Activated CD8-positive, alpha-beta memory T cell treated with anti-CD3 and anti-CD28 coated beads for 24 hours (primary cell): Measurements from ENCODE around the gene PIWIL4.
"Not testable (repeated sequence)": the region's sequence is repeated elsewhere in the genome, so short reads cannot be mapped to it uniquely, and the experiment has no call there.

Experiments
- DNase-seq: peaks from one replicate; pipeline ENCODE4 v3.0.0-alpha.2; 2020

PIWIL4 gene

GRCh38 chr11:94550513-94550912, 16.7 kb upstream of the PIWIL4 start:
- no peak for DNase-seq

DNA sequence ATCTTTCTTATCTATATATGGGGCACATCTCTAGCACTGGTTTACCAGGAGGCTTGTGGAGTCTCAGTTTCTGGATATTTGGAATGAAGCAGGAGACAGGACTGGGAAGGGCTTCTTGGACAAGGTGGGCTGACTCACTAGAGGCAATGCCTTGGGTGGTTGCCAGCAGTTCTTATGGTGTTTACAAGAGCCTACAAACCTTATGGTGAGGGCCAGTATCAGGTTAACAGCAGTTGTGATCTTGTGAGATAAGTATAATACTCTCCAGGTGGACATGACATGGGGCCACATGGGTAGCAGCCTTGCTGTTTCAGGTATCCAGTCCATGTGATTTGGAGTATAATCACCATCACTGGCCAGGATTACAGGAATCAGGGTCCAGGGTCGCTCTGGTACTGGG, 13.2 kb upstream of the PIWIL4 start:
- no peak for DNase-seq

- DNase-seq, result not testable (repeated sequence)
Measured at GRCh38 chr11:94555752-94556329, 11.3 kb upstream of the PIWIL4 start.

DNA sequence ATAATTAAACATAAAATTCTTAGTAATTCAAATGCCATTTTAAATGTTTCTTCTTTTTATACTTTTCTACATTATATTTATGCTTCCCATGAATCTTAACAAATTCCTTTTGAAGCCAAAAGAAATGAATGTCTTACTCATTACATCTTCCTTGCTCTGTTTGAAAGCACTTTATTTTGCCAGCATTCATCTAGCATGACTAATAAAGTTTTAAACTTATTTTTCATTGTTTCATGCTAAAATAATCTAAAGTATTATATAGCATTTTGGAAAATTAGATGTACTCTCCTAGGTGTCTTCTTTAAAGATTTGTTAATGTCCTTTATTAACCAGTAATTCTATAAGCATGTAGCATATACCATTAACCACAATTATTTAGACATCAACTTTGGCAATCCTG, 9.7 kb upstream of the PIWIL4 start:
- DNase-seq, result no peak

DNA sequence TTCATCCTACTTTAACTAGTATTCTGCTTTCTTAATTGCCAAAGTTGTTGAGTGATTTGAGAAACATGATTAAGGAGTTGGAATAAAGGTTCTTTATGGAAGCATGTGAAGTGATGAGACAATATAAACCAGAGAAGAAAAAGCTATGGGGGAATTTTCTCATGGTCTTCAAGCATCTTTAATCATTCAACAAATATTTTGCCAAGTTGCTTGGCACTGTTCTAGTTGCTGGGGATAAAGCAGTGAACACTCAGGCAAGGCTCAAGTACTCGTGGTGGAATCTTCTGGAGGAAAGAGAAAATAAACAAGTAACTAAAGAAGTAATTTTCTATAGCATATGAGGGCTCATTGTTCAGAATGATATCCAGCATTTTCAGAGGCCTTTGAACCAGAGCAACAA, 9.2 kb upstream of the PIWIL4 start:
- DNase-seq, result no peak

DNA sequence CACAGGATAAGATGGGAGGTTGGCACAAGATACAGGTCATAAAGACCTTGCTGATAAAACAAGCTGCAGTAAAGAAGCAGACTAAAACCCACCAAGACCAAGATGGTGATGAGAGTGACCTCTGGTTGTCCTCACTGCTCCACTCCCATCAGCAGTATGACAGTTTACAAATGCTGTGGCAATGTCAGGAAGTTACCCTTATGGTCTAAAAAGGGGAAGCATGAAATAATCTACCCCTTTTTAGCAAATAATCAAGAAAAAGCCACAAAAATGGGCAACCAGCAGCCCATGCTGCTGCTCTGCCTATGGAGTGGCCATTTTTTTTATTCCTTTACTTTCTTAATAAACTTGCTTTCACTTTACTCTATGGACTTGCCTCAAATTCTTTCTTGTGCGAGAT, 8.7 kb upstream of the PIWIL4 start:
- DNase-seq, result no peak

GRCh38 chr11:94558932-94559331, 8.2 kb upstream of the PIWIL4 start:
- no peak for DNase-seq

DNA sequence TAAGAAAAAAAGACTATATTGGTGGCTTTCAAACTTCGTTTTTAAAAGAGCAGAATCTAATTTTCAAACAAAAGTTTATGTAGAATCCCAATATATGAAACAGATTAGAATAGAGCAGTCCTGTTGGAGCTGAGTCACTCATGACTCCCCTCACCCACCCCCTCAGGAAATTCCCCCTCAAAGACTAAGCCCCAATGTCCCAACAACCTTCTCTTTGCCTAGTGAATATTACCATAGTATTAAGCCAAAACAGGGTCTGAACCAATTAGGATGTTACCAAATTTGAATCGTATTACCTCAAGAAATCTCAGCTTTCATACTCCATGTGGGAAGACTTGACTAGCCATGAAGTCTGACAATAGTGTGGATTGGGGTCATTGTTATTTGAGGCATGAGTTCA, 7.8 kb upstream of the PIWIL4 start:
- DNase-seq, result no peak

DNA sequence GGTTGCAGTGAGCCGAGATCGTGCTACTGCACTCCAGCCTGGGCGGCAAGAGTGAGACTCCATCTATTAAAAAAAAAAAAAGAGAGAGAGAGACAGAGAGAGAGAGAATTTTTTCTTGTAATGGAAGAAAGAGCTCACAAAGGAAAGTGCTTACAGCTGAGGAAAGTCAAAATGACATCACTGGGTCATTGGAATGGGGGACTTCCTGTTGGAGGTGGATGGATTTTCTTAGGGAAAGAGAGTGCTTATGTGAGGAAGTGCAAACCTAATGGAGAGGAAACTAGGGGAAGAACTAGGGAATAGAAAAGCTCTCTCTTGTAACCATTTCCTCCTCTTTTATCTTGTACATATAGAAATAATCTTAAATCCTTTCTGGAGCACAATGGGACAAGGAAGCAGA, 6.3 kb upstream of the PIWIL4 start:
- DNase-seq, result no peak

- DNase-seq, result no peak
Measured at GRCh38 chr11:94563176-94563847, 3.9 kb upstream of the PIWIL4 start.

- DNase-seq, result no peak
Measured at GRCh38 chr11:94563848-94564467, 3.2 kb upstream of the PIWIL4 start.

DNA sequence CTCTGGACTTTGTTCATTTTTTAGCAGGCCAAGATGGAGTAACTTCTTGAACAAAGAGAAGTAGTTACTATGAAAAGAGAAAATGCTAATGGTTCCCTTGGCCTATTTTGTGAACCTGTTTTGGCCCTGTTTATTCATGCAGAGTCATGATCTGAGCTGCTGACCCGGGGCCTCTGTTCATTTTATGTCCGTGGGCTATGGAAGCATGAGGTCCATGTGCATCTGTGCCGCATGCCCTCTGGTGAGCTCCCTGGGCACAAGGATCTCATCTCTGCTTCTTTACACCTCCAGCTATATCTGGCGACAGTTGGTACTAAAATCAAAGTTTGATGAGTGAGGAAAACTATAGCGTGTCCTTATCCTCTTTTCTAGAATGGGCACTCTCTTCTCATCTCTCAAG, 1.0 kb downstream of the PIWIL4 start:
- DNase-seq, result no peak

DNA sequence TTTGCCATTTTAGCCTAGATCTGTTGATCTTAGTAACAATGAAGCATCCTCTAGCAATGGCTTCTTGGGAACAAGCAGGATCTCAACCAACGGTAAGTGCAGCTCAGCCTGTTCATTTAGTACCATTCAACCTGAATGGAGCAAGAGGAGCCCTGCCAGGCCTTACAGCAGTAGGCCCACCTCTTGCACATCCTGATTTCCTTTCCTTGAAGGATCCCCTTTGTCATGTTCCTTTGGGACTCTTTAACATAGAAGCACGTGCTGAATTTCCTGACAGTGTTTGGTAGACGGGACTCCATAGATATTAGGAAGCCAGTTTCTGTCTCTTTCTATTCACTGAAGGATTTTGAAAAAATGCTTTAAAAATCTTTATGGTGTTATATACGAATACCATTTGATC, 1.5 kb downstream of the PIWIL4 start:
- no peak for DNase-seq

- DNase-seq, result not testable (repeated sequence)
Measured at GRCh38 chr11:94572975-94573374, 5.8 kb downstream of the PIWIL4 start.

DNA sequence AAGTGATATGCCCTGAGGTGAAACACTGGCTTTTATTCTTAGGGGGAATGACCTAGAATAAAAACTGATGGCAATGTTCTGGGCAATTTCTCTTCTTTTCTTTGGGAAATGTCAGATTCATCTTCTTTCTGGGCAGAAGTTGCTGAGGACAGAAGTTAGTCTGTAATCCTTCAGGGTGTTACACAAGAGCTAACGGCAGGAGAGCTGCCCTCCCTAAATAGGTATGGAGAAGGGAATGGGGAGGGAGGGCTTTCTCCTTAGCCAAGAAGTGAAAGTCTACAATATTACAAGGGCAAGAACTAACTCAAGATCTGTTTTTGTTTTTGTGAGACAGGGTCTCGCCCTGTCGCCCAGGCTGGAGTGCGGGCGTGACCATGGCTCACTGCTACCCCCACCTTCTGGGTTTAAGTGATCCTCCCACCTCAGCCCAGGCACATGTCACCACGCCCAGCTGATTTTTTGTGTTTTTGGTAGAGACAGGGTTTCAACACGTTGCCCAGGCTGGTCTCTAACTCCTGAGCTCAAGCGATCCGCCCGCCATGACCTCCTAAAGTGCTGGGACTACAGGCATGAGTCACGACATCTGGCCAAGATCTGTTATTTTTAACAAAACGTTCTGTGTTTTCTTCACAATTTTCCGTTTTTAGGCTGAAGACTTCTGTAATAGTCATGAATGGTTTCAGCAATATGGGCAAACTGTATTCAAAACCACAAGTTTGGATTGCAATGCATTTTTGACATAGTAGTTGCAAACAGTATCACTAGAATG, 7.2 kb downstream of the PIWIL4 start:
- DNase-seq, result no peak

DNA sequence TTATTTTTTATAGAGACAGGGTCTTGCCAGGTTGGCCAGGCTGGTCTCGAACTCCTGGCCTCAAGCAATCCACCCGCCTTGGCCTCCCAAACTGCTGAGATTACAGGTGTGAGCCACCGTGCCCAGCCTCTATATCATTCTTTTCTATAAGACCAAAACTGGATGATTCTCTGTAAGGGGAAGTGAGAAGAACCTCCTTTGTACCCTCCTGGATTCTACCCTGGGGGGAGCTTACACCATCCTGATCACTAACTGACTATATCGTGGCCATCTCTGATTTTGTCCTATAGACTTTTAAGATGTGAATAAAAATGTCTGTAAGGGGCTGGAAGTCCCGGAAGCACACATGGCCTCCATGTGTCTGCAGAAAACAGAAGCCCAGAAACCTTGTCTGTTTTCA, 9.1 kb downstream of the PIWIL4 start:
- DNase-seq, result no peak

- DNase-seq, result no peak
Measured at GRCh38 chr11:94577841-94578240, 10.7 kb downstream of the PIWIL4 start.

DNA sequence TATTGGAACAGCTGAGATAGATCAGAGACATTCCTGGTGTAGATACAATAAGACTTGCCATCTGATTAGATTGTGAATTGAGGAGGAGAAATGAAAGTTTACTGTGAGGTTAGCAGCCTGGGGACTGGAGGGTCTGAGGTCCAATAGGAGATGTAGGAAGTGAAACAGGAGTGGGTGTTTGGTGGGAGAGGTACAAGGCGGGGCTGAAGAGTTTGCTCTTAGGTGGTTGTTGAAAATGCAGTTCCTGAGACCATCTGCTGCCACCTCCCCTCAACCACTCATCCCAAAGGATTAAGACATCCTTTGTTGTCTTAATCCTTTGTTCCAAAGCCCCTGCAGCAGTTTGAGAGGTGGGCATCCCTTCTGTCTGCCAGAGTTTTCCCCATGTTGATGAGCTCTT, 14.8 kb downstream of the PIWIL4 start:
- no peak for DNase-seq

- DNase-seq, result no peak
Measured at GRCh38 chr11:94583213-94583865, 16.2 kb downstream of the PIWIL4 start.

DNA sequence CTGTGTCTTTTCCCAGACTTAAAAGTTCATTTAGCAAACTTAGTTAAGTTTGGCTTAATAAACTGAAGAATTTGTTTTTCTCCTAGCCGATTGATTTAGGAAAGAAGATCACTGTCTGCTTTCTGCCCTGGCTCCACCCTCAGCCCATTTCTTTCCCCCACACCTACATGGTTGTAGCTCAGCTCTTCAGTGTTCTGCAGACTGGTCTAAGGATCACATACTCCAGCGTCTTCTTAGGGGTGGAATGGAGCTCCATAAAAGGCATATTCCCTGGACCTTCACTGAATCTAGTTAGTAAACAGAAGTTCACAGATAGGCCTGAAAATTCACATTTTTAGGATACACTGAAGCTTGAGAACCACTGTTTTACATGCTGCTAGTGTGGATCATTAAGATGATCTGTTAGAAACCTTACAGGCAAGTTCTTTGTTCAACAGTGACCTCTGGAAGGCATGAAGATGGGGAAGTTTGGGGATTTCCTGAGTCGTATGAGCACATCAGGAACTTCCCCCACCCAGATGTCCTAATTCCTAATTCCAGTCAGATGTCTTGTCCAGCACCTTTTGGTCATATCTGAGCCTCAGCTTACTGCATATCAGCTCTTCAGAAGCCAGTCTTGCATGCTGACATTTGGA, 16.8 kb downstream of the PIWIL4 start:
- no peak for DNase-seq

DNA sequence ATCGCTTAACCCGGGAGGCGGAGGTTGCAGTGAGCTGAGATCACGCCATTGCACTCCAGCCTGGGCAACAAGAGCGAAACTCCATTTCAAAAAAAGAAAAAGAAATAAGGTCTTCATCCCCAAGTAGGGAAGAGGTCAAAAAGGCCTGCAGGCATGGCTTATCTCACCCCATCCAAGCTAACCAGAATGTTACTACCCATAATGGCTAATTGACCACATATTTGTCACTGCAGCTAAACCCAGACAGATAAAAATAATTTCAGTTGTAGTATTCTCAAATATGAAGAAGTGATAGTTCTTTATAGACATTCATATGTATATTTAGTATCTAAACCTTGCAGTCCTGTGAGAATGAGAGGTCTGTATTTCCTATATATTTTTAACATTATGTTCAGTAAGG, 17.8 kb downstream of the PIWIL4 start:
- no peak for DNase-seq

- no peak for DNase-seq
Measured at GRCh38 chr11:94585399-94585798, 18.2 kb downstream of the PIWIL4 start.

GRCh38 chr11:94586546-94586945, 19.4 kb downstream of the PIWIL4 start:
- DNase-seq, result no peak
